ENCODE measurements around the gene SPTB.

Gene SPTB

DNA sequence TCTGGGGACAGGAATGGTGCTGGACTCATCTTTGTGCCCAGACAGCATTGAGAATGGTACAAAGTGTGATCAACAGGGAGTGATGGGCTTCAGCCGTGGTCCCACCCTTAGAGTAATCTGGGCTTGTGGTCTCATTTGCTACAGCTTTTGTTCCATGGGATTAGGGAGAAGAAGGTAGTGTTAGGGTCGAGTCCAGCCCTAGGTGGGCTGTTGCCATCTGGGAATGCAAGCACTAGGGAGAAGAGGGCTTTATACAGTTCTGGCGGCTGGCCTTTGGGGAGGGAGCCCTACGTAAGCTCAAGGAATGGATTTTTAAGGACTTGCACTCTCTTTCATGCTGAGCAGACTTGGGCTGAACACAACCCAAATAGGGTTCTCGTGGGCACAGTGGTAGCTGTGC is 170.6 kb downstream of the SPTB start:
- DNase-seq (ENCODE audit: low spot score), result no peak

DNA sequence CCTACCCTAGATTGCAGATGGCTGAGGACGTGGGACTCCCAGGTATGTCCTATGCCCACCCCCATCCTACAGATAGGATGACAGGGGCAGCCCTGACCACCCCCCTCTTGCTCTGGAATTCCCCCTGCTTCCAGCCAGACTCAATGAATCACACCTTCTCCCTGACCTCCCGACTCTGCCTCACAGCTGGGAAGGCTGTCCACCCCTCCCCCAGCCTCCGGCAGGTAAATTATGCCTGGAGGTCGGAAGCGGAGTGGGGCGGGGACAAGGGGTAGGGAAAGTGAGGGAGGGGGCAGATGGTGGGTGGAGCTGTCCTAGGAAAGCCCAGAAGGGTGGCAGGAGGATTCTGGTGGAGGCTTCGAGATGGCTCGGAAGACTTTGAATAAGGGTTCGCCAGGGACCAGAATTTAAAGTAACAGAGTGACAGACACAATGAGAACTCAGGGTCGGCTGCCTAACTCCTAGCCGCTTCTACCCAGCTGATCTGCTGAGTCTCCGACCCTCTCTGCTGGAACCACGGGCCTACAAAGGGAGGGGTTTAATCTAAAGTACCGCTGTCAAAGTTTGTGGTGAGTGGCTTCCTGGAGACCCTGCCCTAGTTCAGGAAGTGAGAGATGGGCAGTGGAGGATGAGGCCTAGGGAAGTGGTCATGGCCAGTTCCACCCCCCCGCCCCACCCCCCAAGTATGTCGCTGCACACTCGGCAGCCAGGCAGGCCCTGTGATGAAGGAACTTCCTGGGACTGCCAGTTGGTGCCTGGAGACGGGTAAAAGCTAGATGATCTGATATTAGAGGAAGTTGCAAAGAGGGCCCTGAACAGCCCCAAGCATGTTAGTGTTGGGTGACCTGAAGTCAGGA is 171.3 kb downstream of the SPTB start:
- no peak for DNase-seq (ENCODE audit: low spot score)

DNA sequence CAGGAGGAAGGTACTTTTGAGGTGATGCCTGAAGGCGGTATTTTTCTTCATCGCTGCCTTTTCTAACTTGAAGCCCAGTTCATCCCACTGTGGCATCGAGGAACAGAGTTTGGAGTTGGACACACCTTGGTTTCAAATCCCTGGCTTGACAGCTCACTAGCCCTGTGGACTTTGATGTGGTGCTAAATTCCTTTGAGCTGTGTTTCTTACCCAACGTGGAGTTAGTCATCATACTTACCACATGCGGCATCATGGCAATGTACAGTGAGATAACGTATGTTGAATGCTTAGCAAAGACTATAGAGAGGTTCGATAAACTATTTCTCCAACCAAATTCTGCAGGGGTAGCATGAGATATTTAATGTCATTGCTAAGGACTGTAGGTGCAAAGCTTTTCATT is 172.0 kb downstream of the SPTB start:
- no peak for DNase-seq (ENCODE audit: low spot score)

DNA sequence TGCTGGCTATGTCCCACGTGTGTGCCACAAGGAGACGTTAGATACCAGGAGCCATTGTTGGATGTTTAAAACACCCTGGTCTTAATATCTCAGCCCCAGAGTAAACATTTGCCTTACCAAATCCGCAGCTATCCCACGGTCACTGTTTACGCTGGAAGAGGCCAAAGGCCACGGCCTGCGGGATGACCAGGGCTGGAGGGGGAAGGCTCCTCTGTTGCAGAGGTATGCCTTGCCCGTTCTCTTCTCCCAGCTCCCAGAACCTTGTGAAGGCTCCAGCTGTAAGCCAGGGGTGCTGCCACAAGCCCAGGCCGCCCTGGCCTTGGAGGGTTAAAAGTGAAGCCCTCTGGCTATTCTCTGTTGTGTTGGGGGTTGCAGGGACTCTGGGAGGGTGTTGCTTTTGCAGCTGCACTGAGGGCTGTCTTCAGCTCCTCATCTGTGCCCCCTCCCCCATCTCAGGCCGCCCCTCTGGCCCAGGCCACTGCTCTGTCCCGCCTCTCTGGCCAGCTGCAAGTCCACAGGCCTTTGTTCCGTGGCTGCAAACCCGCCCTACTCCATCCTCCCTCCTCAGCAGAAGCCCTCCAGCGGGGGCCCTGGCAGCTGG is 173.0 kb downstream of the SPTB start:
- no peak for DNase-seq (ENCODE audit: low spot score)

DNA sequence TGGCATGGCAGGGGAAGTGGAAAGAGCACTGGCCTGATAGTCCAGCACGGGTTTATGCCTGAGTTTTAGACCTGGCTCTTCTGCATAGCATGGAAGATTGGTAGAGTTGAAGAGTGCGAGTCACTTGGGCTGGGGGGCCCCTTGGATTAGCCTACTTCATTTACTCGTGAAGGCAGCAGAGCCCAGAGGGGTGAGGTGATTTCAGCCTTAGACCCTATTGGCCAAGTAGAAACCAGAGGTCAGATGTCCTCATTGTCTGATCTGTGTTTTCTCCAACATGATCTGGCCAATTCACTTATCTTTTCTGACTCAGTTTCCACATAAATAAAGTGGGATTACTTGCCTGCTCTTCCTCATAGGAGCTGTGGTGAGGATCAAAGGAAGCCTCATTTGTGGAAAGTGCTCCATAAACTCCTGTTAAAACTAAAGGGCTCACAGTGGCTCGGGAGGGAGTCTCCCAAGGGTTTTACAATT is 173.6 kb downstream of the SPTB start:
- DNase-seq (ENCODE audit: low spot score), result no peak

DNA sequence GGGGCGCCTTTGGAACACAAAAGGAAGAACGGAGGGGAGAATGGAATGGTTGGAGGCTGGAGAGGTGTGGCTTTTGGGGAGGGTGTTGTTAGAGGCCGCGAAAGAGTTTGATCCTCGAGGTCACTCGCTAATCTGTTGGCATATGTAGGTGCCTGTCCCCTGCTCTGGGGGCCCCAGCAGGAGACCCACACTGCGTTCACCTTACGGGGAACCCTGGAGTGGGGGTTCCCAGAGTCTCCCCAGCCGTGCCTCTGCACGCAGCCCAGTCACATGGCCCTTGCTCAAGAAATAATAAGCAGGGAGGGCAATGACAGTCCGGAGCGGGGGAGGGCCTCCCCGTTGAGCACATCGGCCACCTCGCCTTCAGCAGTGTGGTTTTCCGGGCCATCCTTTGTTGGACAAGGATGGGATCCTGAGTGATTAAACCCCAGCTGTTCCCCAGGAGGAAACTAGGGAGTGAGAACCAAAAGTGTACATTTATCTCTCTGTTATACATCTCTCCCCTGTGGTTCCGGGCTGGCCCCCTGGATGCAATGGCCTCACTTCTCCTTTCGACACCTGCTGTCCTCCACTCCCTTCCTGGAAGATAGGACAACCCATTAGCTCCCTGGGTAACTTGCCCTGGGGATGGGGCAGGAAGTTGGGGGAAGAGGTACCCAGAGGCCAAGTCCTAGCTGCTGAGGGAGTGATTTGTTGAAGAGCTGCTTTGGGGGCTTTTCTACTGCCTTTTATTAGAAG is 174.2 kb downstream of the SPTB start:
- DNase-seq (ENCODE audit: low spot score), result peak; percentile 25

DNA sequence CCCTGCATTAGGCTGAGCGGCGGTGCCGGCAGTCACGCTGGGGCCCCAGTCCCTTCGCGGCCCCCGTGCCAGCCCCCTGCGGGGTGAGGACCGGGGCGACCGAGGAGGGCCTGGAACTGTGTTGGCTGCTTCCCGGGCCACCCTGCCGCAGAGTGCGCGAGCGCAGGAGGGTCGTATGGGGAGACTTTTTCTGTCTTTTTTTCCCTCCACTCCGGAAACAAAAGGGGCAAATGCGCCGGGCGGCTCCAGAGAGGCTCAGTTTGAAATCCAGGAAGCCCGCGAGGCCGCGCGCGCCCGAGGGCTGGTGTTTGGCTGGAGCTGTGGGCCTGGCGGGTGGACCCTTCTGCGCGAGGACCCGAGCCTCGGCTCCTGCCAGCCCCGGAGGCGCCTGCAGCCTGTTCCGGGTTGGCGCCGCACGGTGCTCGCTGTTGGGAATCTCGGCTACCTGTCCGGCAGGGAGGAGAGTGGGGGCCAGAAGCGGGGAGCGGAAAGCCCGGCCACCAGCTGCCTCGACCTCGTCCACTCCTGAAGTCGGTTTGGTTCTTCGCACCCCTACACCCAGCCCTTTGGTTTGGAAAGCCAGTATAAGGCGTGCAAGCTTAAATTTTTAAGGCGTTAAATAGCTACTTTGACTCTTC is 174.8 kb downstream of the SPTB start:
- DNase-seq (ENCODE audit: low spot score), result no peak

DNA sequence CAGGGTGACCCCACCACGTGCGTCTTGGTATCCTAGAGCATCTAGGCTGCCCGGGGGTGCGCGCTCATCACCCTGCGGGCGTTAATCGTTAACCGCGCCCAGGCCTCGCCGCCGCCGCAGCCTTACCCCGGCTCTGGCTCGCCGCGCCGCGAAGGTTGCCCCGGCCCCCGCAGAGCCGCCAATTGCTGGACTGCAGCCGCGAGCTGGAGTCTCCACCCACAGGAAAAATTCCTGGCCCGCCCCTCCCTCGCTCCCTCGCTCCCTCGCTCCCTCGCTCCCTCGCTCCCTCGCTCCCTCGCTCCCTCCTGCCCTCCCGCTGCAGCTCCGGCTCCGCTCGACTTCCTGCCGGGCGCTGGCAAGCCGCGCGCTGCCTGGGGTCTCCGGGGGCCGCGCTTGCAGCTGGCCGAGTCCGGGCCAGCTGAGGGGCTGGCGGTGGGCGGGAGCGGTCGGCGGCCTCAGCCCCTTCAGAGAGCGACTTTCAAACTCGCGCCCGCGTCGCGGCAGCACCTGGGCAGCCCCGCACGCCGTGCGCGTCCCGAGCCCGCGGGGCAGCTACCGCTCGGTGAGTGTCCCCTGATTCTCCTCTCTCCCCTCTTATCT is 175.5 kb downstream of the SPTB start, which contains the start of gene PLEKHG3:
Gene PLEKHG3 (plus strand): TSS at position 282 of the 600 bp plus-strand sequence. CDS start 23,208 bp downstream, outside the sequence.
- peak; percentile 53 for DNase-seq (ENCODE audit: low spot score)

DNA sequence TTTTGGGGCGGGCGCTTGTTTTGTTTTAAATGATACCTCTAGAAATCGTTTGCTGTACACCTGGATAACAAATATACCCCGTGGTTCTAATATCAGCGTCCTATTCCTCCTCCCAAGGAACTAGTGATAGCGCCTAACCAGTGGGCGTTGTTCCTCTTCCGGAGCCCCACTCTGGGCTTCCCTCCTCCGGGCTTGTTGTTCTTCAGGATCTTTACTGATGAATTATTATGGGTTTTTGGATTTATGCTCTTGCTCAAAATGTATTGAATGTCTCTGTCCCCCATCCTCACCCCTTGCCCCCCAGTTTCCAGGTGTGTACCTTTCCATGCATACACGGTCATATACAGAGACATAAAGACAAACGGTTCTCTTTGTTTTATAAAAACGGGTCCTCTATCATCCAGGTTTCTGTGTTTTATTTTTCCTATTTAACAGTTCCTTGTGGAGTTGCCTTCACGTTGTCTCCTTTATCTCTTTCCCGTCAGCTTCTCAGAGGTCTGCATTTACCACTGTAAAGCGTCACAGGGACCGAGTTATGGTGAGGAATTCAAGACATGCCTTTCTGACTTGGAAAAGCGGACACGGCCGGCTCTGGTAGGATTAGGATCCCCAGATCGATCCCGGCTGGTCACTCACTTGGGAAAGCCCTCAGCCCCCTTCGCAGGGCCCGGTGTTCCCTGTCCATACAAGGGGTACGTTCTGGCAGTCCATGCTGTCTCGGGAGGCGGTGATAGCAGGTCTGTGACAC is 176.1 kb downstream of the SPTB start:
- DNase-seq (ENCODE audit: low spot score), result peak; percentile 29

DNA sequence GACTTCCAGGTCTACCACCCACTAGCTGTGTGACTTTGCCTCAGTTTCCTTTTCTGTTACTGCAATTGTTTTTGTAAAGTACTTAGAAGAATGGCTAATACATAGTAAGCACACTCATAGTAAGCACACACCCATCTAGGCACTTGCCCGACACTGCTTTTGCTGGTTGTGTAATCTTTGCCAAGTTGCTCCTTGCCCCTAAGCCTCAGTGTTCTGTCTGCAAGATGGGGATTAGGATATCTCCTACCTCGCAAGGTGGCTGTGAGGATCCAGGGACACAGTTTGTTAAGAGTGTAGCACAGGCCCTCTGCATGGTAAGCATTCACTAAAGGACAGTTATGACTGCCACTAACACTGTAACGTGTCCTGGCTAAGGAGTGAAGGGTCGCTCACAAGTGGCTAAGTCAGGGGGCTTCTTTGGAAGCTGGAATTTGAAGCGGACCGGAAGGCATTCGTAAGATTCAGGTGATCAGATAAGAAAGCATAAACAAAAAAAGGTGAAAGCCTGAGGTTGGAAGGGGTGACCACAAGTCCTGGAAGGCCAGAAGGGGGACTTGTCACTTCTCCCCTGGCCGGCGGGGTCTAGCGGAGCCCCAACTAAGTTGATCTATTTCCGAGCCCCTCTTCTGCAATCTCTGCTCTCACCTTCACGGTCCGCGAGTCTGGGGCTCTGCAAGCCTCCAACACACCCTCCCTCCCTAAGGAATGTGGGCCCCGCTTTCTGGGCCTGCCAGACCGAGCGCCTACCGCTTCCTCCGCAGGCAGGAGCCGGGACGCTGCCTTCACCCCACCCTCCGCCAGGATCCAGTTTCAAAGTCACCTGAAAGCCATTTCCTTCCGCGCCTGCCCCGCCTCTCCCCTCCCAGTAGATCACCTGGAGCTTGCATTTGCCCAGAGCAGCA is 177.0 kb downstream of the SPTB start:
- DNase-seq (ENCODE audit: low spot score), result no peak

DNA sequence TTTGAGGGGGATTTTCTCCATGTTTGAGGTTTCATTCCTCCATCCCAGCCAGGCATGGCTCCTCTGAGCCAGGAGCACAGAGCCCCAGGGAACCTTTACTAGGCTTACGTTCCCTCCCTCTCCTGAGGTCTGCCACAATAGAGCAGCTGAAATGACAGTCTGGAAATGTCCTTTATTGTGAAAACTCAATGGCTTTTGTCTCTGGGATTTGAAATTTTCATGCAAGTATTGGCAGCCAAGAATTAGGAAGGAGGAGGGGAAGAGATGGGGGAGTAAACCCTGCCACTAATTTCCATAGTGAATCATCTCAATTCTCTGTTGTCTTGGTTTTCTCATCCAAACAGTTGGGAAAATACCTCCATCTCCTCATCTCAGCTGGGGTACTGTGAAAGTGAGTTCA is 178.0 kb downstream of the SPTB start:
- no peak for DNase-seq (ENCODE audit: low spot score)

DNA sequence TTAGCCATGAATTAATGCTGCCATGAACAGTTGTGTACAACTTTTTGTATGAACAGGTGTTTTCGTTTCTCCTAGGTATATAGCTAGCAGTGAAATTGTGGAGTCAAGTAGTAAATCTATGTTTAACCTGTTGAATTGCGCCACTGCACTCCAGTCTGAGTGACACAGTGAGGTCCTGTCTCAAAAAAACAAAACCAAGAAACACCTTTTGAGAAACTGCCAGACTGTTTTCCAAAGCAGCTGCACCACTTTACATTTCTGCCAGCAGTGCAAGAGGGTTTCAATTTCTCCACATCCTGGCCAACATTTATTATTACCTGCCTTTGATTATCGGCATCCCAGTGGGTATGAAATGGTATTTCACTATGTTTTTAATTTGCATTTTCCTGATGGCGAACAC is 178.8 kb downstream of the SPTB start:
- no peak for DNase-seq (ENCODE audit: low spot score)

DNA sequence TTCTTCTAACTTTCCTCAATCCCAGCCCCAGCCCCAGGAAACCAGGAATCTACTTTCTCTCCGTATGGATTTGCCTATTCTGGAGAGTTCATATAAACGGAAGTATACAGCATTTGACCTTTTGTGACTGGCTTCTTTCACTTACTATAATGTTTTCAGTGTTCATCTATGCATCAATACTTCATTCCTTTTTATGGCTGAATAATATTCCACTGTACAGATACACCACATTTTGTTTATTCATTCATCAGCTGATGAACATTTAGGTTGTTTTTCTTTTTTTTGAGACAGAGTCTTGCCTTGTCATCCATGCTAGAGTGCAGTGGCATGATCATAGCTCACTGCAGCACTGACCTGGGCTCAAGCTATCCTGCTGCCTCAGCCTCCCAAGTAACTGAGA is 179.4 kb downstream of the SPTB start:
- no peak for DNase-seq (ENCODE audit: low spot score)

DNA sequence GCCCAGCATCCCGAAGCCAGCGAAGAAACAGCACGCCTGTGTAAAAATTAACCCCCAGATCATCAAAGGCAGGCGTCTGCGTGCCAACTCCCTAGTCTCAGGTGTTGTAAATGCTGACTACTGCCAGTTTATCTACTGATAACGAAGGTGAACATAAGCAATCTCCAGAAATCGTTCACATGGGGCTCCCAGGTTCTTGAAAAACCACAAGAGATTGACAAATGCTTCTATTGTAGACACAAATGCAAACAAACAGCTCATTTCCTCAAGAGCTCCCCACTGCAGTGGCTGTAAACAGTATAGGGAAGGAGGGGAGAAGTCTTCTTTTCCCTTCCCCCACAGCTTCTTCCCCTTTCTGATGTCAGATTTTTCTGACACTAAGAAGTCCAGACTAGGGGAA is 180.8 kb downstream of the SPTB start:
- DNase-seq (ENCODE audit: low spot score), result no peak

DNA sequence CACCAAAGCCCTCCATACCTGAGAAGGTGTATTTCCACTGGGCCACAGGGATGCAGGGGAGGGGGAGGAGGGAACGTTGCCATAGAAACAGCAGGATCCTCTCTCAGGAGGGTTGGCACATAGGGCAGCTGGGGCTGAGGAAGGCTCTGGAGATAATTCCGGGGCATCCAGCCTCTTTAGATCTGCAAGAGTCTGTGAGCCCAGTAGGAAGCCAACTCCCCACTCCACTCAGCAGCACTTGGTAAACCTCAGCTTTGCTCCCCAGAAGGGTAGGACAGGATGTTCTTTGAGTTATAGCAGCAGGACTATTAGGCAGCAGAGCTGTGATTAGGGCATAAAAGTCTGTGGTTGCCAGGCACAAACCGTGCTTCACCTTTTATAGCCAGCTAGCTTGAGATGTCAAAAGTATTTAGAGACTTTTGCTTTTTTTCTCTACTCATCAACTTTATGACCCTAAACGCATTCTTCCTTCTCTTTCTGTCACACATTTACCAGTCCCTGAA is 183.3 kb downstream of the SPTB start:
- no peak for DNase-seq (ENCODE audit: low spot score)
